ENCODE measurements around the gene EVL.
A peak's percentile ranks its signal among the peaks of the same experiment; 100 is the strongest.

EVL gene

GRCh38 chr14:100065942-100066574, 836 bp downstream of the EVL start:
- peak; percentile 63 to 70 for DNase-seq (ENCODE audit: low read depth in 2 of 2)

GRCh38 chr14:100066962-100067361, 1.7 kb downstream of the EVL start:
- DNase-seq (ENCODE audit: low read depth in 2 of 2) = no peak

- DNase-seq (ENCODE audit: low read depth in 2 of 2) = no peak
Measured at GRCh38 chr14:100067481-100067880, 2.3 kb downstream of the EVL start.

- peak; percentile 67 to 84 for DNase-seq (ENCODE audit: low read depth in 2 of 2)
Measured at GRCh38 chr14:100067971-100068959, 3.0 kb downstream of the EVL start.

- no peak for DNase-seq (ENCODE audit: low read depth in 2 of 2)
Measured at GRCh38 chr14:100069161-100069800, 4.1 kb downstream of the EVL start.

GRCh38 chr14:100070310-100070709, 5.1 kb downstream of the EVL start:
- DNase-seq (ENCODE audit: low read depth in 2 of 2) = no peak

- DNase-seq (ENCODE audit: low read depth in 2 of 2) = no peak
Measured at GRCh38 chr14:100071545-100071944, 6.3 kb downstream of the EVL start.

GRCh38 chr14:100072783-100073346, 7.6 kb downstream of the EVL start:
- no peak for DNase-seq (ENCODE audit: low read depth in 2 of 2)

- DNase-seq (ENCODE audit: low read depth in 2 of 2) = no peak
Measured at GRCh38 chr14:100073576-100074430, 8.6 kb downstream of the EVL start.

GRCh38 chr14:100074431-100075100, 9.3 kb downstream of the EVL start:
- DNase-seq (ENCODE audit: low read depth in 2 of 2) = no peak

GRCh38 chr14:100075681-100076080, 10.5 kb downstream of the EVL start:
- no peak for DNase-seq (ENCODE audit: low read depth in 2 of 2)

GRCh38 chr14:100076133-100076532, 10.9 kb downstream of the EVL start:
- DNase-seq (ENCODE audit: low read depth in 2 of 2) = no peak

GRCh38 chr14:100076606-100077005, 11.4 kb downstream of the EVL start:
- no peak for DNase-seq (ENCODE audit: low read depth in 2 of 2)

- no peak for DNase-seq (ENCODE audit: low read depth in 2 of 2)
Measured at GRCh38 chr14:100077441-100077840, 12.2 kb downstream of the EVL start.

GRCh38 chr14:100078216-100078803, 13.1 kb downstream of the EVL start:
- no peak for DNase-seq (ENCODE audit: low read depth in 2 of 2)

- no peak for DNase-seq (ENCODE audit: low read depth in 2 of 2)
Measured at GRCh38 chr14:100078997-100079725, 13.9 kb downstream of the EVL start.

- no peak for DNase-seq (ENCODE audit: low read depth in 2 of 2)
Measured at GRCh38 chr14:100079726-100080005, 14.4 kb downstream of the EVL start.

- no peak for DNase-seq (ENCODE audit: low read depth in 2 of 2)
Measured at GRCh38 chr14:100080206-100080605, 15.0 kb downstream of the EVL start.

- no peak for DNase-seq (ENCODE audit: low read depth in 2 of 2)
Measured at GRCh38 chr14:100081997-100082625, 16.9 kb downstream of the EVL start.

Data from activated CD4-positive, alpha-beta T cell treated with anti-CD3 and anti-CD28 coated beads for 24 hours (primary cell).